Body of pancreas (tissue), 4 donors: ENCODE results near the gene CARD19. TPM values are rescaled to one million over a fixed set of nuclear protein-coding genes. Genes with fewer than 3 reads are reported as not detected.

ENCODE experiments used
- ATAC-seq: fragments of 150-250 bp; one replicate; pipeline ENCODE4 v1.9.1; 2016
- DNase-seq, 4 donors: peaks; one replicate each; pipeline ENCODE4 v3.0.0-alpha.2; 2019
- H3K27ac ChIP-seq, 4 donors: fragments of 200-600 bp; sonication (generic); 1 replicate in 3 of 4; 2 replicates in 1 of 4; pipeline versions ENCODE4 v1.5.1 to v1.6.1; 2016 to 2019; ENCODE audit warnings: mild to moderate bottlenecking in 1 of 4, mixed read lengths in 1 of 4, moderate library complexity in 1 of 4
- H3K27me3 ChIP-seq, 2 donors: fragments of 200-600 bp; sonication (generic); one replicate each; pipeline ENCODE4 v1.6.0; 2016; ENCODE audit warnings: mild to moderate bottlenecking in 1 of 2
- H3K36me3 ChIP-seq, 2 donors: fragments of 200-600 bp; sonication (generic); replicated peaks in 1 of 2; 2 replicates each; pipeline ENCODE4 v1.5.1; 2016; ENCODE audit warnings: low read depth in 2 of 2; ENCODE audit not compliant: insufficient read depth in 1 of 2
- H3K4me1 ChIP-seq: fragments of 200-600 bp; sonication (generic); one replicate; pipeline ENCODE4 v1.6.0; 2016
- H3K4me3 ChIP-seq, 2 donors: fragments of 200-600 bp; sonication (generic); 1 replicate in 1 of 2; 2 replicates in 1 of 2; pipeline ENCODE4 v1.5.1; 2016 to 2019
- H3K9me3 ChIP-seq, 3 donors: fragments of 200-600 bp; sonication (generic); 1 replicate in 2 of 3; 2 replicates in 1 of 3; pipeline ENCODE4 v1.5.1; 2016
- POLR2A ChIP-seq, 3 donors: fragments of 450-650 bp; IDR thresholded peaks; one replicate each; pipeline ENCODE4 v1.6.1; 2016; ENCODE audit warnings: antibody characterized with exemption in 3 of 3, mild to moderate bottlenecking in 2 of 3
- WGBS, 2 donors: methylation state at CpG; one replicate each; pipeline ENCODE4 v1.1.5; 2017; 5-methylcytosine and 5-hydroxymethylcytosine counted together
- intact Hi-C: fragments of 100-400 bp; cut with DNase I; formaldehyde crosslinking; loops from one replicate; pipeline ENCODE4 v1.15.1; 2023
- total RNA-seq, 2 donors: library from RNA; depleted of rRNA; stranded (reverse); fragments of >200 nt; gene quantifications; one replicate each; pipeline ENCODE4 v1.1.0, GENCODE V29; 2016
- TF ChIP-seq, protein P1 (sequence below), 7 experiments: fragments of 450-650 bp in 4 of 7; fragments of 200-600 bp in 3 of 7; sonication (generic) in 3 of 7; IDR thresholded peaks; one replicate each; pipeline ENCODE4 v1.5.1; 2016 to 2019; ENCODE audit warnings: antibody characterized with exemption in 7 of 7

Gene CARD19
- total RNA-seq, 2 donors from 2014 or later = 4.3 to 20.8 TPM

GRCh38 chr9:93132946-93133680, 37.1 kb downstream of the CARD19 start:
- peaks cover 65% of the 10 kb centered on the region for H3K4me1 ChIP-seq
- WGBS, 2 donors = 7 to 17% methylated on average over 19 to 21 of the region's 21 CpGs
- H3K27ac ChIP-seq = peak overlapping the region; percentile 90 to 97 (median 92)
- no peaks in the 10 kb centered on the region for H3K9me3 ChIP-seq
- intact Hi-C loops = no loop called here
- H3K4me3 ChIP-seq = peak overlapping the region; percentile 40 to 70
- no peaks in the 10 kb centered on the region for H3K27me3 ChIP-seq
- DNase-seq = peak in 3 of 4 donors; percentile 43 to 56 (median 53)
- no peaks in the 10 kb centered on the region for H3K36me3 ChIP-seq
- TF ChIP-seq POLR2A (IDR thresholded peaks at IDR 0.05) = no peak
- TF ChIP-seq, protein P1, sequence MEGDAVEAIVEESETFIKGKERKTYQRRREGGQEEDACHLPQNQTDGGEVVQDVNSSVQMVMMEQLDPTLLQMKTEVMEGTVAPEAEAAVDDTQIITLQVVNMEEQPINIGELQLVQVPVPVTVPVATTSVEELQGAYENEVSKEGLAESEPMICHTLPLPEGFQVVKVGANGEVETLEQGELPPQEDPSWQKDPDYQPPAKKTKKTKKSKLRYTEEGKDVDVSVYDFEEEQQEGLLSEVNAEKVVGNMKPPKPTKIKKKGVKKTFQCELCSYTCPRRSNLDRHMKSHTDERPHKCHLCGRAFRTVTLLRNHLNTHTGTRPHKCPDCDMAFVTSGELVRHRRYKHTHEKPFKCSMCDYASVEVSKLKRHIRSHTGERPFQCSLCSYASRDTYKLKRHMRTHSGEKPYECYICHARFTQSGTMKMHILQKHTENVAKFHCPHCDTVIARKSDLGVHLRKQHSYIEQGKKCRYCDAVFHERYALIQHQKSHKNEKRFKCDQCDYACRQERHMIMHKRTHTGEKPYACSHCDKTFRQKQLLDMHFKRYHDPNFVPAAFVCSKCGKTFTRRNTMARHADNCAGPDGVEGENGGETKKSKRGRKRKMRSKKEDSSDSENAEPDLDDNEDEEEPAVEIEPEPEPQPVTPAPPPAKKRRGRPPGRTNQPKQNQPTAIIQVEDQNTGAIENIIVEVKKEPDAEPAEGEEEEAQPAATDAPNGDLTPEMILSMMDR (IDR thresholded peaks at IDR 0.05) = no peak
- ATAC-seq = peak; percentile 16

DNA sequence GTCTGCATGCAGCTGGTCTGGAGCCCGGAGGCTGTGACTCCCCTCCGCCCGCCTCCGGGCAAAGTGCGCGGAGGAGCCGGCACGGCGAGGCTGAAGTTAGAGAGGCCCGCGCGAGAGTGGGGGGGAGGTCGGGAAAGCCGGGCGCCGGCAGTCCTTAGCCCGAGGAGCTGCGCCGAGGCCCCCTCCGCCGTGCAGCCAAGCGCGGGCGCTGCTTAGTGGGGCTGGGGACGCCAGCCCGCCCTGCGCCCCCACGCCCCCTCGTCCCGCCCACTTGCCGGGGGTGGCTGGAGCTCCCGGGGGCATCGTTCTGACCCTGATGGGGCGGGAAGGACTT, 37.6 kb downstream of the CARD19 start:
- Histone ChIP-seq H3K4me1 (peaks cover 65% of the 10 kb centered on the region), H3K36me3 (no peaks in the 10 kb centered on the region), H3K9me3 (no peaks in the 10 kb centered on the region), H3K4me3 (peak overlapping the region; percentile 40 to 70), H3K27me3 (no peaks in the 10 kb centered on the region), H3K27ac (peak overlapping the region; percentile 90 to 97 (median 92))
- TF ChIP-seq, protein P1 (IDR thresholded peaks at IDR 0.05) = no peak
- TF ChIP-seq POLR2A (IDR thresholded peaks at IDR 0.05) = peak in 2 of 3 donors; percentile 77 to 78
- 0% methylated on average over 5 to 34 of the region's 34 CpGs for WGBS, 2 donors
- intact Hi-C loops = no loop called here
- peak; percentile 82 to 90 (median 88) for DNase-seq
- ATAC-seq = peak; percentile 80

DNA sequence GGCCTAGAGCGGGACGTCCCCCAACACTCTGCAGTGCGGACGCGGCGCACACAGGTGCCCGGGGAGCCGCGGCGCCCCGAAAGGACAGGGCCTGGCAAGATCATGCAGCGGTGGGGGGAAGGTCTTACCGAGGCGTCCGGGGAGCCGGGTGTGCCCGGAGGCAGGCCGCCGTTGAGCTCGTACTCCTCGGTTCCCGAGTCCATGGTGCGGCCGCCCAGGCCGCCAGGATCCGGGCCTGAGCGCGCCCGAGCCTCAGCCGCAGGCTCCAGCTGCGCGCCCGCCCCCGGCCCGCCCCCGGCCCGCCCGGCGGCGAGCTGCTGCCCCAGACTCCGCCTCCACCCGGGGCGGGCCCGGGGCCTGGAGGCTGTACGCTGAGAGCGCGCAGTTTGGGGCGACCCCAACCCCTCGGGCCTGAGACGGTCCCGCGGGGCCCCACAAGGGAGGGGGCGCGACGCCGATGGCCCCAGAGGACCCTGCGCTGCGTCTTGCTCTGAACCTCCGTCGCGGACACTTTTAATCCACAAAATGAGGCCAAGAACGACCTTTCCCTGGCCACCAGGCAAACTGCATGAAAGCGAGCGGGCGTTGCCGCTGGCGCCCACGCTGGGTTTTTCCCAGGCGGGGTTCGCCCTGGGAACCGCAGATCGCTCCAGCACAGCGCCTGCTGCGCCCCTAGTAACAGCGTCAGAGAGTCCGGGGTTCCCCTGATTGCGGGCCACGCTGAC, 38.2 kb downstream of the CARD19 start, which contains the start of gene NINJ1:
TSS of gene NINJ1 (minus strand) at position 237 of the 725 bp plus-strand sequence. CDS start at position 203, 34 bp downstream.
- intact Hi-C loops = no loop called here
- DNase-seq (peak; percentile 71 to 81 (median 76)), ATAC-seq (peak; percentile 90)
- H3K36me3 ChIP-seq = no peaks in the 10 kb centered on the region
- TF ChIP-seq POLR2A (IDR thresholded peaks at IDR 0.05) = peak; percentile 89 to 93 (median 93)
- TF ChIP-seq, protein P1 (IDR thresholded peaks at IDR 0.05) = peak in 4 of 7 experiments; percentile 22 to 39 (median 25)
- no peaks in the 10 kb centered on the region for H3K27me3 ChIP-seq
- 0 to 1% methylated on average over 10 to 69 of the region's 78 CpGs for WGBS, 2 donors
- peaks cover 62% of the 10 kb centered on the region for H3K4me1 ChIP-seq
- peak within 1 kb of the TSS; percentile 90 to 97 (median 92) for H3K27ac ChIP-seq
- H3K4me3 ChIP-seq = peak within 1 kb of the TSS; percentile 40 to 70
- no peaks in the 10 kb centered on the region for H3K9me3 ChIP-seq

DNA sequence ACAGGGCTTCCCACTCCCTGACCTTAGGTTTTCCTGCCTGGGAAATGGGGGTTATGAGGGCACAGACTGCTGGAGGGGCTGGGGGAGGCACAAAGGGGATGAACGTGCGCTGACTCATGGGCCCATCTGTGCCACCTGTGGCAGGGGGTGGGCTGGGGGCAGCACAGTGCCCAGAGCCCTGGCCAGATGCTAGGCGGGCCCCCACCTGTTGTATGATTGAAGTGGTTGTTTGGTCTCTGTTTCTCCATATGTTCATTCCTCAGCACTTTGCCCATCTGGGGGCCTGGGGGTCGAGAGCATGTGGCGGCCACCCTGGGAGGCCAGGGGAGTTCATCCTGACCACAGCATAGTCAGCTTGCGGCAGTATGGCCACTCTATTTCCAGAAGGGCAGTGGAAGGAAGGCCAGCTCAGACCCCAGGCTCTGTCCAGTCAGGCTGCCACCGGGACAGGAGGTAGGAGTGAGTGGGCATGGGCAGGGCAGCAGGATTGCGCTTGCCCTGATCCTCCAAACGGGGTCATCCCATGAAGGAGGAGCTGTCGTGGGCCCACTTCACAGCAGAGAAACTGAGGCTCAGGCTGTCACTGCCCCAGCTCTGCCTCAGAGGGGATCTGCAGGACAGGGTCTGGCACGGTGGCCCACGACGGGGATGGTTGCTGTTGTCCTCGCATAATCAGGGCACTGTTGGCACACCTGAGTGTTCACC, 38.9 kb downstream of the CARD19 start:
- 69 to 79% methylated on average over 7 to 14 of the region's 14 CpGs for WGBS, 2 donors
- DNase-seq (no peak), ATAC-seq (no peak)
- Histone ChIP-seq H3K27ac (peak overlapping the region; percentile 90 to 97 (median 92)), H3K9me3 (no peaks in the 10 kb centered on the region), H3K4me1 (peaks cover 55% of the 10 kb centered on the region), H3K36me3 (no peaks in the 10 kb centered on the region), H3K27me3 (no peaks in the 10 kb centered on the region), H3K4me3 (no peak overlapping the region)
- TF ChIP-seq, protein P1 (IDR thresholded peaks at IDR 0.05) = no peak
- TF ChIP-seq POLR2A (IDR thresholded peaks at IDR 0.05) = no peak
- intact Hi-C loops = no loop called here
